HG03442 (cell line): Measurements from ENCODE around the gene UBTFL1.
"Not testable (repeated sequence)": the region's sequence is repeated elsewhere in the genome, so short reads cannot be mapped to it uniquely, and the experiment has no call there.

Experiments used
- ATAC-seq: cut with Tn5 transposase; IDR thresholded peaks from one replicate; pipeline ENCODE4 v1.9.1; 2021; ENCODE audit warnings: mild to moderate bottlenecking, moderate library complexity; ENCODE audit not compliant: unreplicated experiment

The UBTFL1 gene, protein sequence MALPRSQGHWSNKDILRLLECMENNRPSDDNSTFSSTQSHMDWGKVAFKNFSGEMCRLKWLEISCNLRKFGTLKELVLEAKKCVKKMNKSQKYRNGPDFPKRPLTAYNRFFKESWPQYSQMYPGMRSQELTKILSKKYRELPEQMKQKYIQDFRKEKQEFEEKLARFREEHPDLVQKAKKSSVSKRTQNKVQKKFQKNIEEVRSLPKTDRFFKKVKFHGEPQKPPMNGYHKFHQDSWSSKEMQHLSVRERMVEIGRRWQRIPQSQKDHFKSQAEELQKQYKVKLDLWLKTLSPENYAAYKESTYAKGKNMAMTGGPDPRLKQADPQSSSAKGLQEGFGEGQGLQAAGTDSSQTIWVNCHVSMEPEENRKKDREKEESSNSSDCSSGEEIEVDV

DNA sequence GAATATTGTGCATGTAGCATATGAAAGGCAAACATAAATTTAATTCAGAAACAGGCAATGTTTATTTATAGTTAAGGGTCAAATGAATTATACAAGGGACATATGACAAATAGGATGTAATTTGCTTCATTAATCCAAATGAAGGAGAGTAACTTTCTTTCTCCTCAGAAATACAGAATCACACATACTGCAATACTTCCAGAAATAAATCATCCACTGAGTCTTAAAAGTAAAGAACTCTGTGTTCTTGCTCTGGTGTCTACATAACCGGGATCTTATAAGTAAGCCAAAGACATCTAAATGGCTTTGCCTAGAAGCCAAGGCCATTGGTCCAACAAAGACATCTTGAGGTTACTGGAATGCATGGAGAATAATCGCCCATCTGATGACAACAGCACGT, at the start of gene UBTFL1:
Gene UBTFL1, plus strand, starts transcription at position 301 of the 400 bp plus-strand sequence. Its CDS starts 0 bp downstream, at position 301.
- not testable (repeated sequence) for ATAC-seq

DNA sequence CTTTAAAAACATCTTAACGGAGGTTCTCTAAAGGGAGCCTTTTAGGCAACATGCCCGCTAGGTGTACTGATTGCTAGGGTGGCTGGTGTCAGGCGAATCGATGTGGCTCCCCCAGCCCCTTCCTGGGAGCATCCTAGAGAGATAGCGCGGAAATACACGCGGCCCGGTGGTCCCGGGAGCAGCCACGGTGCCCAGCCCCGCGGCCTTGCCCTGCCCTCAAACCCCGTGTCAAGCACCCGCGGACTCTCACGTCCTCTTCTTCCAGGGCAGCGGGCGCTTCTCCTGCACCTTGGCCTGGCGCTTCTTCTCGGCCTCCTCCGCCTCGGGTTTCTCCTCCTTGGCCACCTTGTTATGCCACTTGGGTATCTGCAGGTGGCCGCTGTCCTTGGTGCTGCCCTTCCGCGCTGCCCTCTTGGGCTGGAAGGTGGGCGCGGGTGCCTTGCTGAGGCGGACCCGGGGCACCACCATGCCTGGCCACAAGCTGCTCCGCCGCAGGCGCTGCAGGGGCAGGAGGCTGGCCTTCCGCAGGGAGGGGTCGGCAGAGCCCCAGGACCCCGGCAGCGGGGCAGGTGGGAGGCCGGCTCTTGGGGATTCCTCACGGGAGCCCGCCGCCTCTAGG, 34.0 kb upstream of the UBTFL1 start:
- ATAC-seq = not testable (repeated sequence)

DNA sequence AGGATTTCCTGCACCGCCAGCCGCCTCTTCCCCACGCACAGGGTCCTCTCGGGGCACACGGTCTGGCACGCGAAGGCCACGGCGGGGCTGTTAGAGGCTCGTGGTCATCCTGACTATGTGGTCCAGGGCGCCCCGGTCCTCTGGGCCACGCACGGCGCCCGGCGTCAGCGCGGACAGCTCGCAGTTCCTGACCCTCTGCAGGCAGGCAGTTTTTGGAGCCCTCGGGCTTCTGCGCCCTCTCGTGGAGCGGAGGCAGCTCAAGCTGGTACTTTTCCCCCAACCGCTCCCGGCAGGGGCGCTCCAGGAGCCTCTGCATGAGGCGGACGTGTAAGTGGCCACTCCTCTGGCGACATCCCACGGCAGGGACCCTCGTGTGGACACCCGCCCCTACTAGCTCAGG, 33.4 kb upstream of the UBTFL1 start:
- ATAC-seq = not testable (repeated sequence)

DNA sequence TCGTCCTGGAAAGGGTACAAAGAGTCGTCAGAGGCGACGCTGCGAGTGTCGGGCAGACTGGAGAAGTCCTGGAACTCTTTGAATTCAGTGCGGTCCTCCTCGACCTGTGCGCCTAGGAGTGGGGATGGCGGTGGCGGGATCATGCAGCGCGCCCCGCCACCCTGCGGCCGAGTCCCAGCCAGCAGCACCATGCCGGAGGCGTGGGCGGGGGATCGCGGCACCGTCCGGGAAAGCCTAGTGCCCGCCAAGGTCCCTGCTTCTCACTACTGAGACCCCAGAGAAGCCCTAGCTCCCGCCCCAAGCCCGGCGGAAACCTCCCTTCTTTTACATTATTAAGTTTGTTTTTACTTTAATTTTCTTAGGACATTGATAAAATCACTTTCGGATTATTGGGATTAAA, 32.2 kb upstream of the UBTFL1 start:
- not testable (repeated sequence) for ATAC-seq

DNA sequence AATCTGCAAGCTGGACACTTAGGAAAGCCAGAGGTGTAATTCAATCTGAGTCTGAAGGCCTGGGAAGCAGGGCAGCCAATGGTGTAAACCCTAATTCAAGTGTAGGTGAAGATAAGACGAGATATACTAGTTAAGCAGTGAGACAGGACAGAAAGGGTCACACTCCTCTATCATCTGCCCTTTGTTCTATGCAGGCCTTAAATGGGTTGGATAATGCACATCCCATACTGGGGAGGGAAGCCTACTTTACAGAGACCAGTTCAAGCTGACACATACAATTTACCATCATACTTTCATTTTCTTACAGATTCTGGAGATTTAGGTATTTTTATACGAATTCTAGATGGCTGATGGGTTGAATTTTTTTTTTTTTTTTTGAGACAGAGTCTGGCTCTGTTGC, 3.0 kb downstream of the UBTFL1 start:
- not testable (repeated sequence) for ATAC-seq

DNA sequence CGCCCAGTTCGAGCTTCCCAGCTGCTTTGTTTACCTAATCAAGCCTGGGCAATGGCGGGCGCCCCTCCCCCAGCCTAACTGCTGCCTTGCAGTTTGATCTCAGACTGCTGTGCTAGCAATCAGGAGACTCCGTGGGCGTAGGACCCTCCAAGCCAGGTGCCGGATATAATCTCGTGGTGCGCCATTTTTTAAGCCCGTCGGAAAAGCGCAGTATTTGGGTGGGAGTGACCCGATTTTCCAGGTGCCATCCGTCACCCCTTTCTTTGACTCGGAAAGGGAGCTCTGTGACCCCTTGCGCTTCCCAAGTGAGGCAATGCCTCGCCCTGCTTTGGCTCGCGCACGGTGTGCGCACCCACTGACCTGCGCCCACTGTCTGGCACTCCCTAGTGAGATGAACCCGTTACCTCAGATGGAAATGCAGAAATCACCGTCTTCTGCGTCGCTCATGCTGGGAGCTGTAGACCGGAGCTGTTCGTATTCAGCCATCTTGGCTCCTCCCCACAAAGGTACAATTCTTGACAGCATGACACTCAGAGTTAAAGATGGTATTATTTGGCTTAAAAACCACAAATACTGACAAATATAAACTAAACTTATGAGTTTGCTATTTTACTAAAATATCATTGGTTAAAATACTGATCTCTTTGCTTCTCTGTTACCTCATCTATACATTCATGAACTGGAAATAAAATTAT, 9.6 kb downstream of the UBTFL1 start:
- ATAC-seq = not testable (repeated sequence)

DNA sequence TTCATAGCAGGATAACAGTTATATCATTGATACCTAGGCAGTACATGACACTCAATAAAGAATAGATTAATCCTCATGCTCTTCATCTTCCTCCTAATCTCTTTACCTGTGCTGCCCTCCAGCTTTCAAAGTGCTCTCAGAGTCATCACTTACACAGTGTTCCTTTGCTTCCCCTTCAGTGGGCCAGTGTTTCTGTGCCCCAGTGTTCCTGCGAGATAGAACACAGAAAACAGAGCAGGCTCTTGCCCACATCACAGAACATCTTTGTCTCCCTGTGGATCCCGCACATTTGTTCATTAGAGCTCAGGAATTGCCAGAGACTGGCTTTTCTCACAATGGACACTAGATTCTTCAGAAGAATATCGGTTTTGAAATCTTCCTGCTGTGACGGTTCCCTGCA, 12.5 kb downstream of the UBTFL1 start:
- not testable (repeated sequence) for ATAC-seq

DNA sequence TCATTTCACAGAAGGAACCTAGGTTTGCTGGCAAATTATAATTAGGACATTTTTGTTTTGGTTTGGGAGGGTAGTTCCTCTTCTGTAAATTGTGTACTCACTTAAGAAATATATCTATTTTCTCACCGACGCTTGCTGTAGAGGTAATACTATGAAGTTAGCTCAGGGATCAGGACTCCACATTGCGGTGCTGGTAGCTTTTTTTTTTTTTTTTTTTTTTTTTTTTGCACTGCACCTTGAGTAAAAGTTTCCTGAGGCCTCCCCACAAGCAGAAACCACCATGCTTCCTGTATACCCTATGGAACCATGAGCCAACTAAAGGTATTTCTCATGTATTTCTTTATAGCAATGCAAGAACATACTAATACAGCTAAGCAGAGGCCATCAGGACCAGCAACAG, 14.7 kb downstream of the UBTFL1 start:
- ATAC-seq = no peak

DNA sequence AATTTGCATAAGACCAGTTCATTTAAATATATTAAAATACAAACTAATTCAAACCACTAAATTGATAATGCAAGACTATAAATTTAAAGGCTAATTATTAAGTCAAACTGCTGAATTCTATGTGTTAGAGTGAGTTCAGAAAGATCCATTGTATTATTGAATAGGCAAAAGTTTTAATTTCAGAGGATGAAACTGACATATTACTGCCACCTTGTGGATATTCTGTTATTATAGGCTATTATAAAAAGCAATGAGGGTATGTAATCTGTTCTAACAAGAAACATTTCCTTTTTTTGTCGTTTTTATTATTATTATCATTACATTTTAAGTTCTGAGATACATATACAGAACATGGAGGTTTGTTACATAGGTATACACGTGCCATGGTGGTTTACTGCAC, 27.8 kb downstream of the UBTFL1 start:
- ATAC-seq = no peak

DNA sequence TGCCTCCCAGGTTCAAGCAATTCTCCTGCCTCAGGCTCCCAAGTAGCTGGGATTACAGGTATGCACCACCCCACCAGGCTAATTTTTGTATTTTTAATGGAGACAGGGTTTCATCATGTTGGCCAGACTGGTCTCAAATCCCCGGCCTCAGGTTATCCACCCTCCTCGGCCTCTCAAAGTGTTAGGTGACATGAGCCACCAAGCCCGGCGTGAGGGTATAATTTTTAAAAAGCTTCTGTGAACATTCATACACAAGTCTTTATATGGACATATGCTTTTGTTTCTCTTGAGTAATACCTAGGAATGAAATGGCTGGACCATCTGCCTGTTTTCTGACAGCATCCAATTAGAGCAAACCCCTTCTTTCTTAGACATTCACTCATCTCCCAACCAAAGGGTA, 34.4 kb downstream of the UBTFL1 start:
- no peak for ATAC-seq

DNA sequence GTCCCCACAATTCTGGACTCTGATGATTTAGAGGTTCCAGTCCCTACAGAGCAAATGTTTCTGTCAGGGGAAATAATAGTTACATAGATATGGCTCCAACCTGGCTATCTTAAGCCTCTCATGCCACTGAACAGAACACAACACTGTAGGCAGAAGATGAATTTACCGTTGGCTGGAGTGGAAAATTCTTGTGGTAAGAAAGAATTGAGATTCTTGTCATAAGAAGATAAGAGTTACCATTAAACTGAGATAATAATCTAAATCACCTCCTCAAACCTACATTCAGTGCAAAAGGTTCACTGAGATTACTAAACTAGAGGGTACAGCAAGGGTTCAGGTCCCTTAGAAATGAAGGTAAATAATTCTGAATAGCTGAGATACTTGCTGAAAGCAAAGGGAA, 38.6 kb downstream of the UBTFL1 start:
- ATAC-seq = no peak

DNA sequence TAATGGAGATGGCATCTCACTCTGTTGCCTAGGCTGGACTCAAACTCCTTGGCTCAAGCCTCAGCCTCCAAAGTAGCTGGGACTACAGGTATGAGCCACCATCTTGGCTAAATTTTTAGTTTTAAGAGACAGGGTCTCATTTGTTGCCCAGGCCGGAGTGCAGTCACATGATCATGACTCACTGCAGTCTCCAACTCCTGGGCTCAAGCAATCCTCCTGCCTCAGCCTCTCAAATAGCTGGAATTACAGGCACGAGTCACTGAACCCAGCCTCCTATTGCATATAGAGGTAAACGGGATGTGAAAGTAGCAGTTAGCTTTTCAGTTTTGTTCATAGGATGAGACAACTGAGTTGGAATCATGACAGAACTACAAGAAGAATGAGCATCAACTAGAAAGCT, 39.2 kb downstream of the UBTFL1 start:
- ATAC-seq = no peak

DNA sequence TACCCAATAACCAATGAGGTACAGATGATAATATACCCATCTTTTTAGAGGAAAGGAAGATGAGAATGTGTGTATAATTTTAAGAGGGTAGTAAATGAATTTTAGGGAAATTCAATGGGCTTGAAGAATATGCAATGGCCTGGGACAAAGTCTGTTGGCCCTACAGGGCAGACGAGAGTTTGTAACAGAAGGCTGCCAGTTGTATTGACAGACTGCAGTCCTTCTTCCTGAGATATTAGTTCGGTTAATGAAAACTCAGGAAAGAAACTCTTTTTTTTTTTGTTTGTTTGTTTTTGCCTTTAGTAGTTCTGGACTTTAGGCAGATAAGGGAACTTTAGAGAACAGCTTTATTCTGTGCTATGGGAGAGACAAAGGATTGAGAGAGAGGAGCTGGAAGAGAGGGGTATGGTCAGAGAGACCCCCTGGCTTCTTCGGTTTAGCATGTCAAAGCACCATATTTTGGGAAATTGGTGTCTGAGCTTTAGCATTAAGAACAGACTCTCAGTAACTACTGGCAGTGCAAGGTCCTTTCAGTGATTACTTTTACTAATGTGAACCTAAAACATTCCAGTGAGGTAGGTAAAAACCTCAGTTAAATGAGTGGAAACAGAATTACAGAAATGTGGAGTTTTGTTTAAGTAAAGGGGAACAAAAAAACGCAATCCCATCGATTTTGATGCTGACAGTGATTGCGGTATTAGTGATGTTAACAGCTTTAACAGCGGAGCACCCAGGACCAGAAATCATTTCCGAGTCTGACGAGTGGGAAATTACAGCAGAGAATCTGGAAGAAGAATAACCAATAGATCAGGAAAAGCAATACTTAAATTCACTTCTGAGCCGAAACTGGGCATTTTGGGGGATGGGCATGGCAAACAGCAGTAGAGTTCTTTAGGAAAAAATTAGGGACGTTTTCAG, 48.1 kb downstream of the UBTFL1 start:
- no peak for ATAC-seq

DNA sequence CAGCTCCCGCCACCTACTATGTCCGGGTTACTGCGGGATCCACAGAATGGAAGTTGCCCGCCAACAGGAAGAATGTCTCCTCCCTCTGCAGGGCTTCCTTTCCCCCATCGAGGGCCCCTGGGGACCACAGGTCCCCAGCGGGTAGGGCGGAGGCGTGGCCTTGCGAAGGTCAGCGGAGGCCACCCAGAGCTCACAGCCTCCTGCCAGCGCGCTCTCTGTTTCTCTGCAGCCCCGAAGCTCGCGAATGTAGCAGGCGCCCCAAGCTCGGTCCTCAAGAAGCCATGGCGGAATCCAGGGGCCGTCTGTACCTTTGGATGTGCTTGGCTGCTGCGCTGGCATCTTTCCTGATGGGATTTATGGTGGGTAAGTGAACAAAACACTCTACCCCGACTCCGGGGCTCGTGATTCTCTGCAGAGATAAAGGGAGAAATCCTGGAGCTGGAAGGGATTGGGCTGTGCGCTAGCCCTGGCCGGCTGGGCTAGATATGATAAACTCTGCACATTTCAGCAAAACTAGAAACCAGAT, 48.8 kb downstream of the UBTFL1 start, which contains the start of gene NAALAD2:
Gene NAALAD2, plus strand, starts transcription at position 186 of the 526 bp plus-strand sequence. Its CDS starts 96 bp downstream, at position 282.
- peak; percentile 74 for ATAC-seq

DNA sequence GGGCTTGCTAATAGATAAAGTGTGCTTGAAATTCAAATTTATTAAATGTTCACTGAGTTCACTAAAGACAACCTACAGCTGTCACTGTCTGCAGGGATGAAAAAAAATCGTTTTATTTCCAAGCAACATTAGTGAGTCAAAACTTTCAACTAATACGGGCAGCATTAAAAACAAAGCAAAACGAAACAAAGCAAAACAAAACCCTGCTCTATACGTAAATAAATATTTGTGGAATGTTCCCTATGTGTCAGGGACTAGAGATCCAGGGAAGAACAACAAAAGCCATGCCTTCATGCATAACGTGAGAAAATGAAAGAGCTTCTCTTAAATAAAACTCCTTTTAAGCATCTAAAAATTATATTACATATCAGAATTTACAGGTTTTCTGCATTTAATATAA, 49.3 kb downstream of the UBTFL1 start:
- ATAC-seq = no peak
